Measurements from ENCODE around the gene MELK. TPM values are rescaled to one million over a fixed set of nuclear protein-coding genes. Genes with fewer than 3 reads are reported as not detected.

Gene MELK
- total and polyA plus RNA-seq, 2 of the 4 experiments (the other 2 are of a cell fraction), result 20.8 to 27.4 TPM

DNA sequence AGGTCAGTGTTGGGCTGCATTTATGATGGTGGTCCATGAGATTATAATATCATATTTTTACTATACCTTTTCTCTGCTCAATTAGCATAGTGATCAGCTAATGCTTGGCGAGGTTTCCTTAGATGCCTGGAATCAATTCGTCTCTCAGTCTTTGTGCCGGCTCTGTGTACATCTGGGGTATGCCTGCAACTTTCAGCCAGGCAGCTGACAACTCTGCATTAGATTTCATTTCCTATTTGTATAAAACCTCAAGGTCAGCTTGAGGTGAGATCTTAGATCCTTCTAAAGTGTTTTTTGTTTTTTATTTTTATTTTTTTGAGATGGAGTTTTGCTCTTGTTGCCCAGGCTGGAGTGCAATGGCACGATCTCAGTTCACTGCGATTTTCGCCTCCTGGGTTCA, 86.8 kb downstream of the MELK start:
- no peak overlapping the region for H3K9ac ChIP-seq (ENCODE audit: low read depth, low read length)
- ATAC-seq (ENCODE audit: low read depth) (no peak), DNase-seq (no peak)
- H4K5ac ChIP-seq (ENCODE audit: low read depth, low read length), result no peak overlapping the region
- no peak overlapping the region for H3K23ac ChIP-seq (ENCODE audit: low read depth, low read length)
- no peaks in the 10 kb centered on the region for H3K27me3 ChIP-seq (ENCODE audit: control insufficient read depth, insufficient read depth, low read length)
- no peak for TF ChIP-seq FOS (IDR thresholded peaks at IDR 0.05; ENCODE audit: low read depth, low read length)
- no peak for TF ChIP-seq SMC3 (IDR thresholded peaks at IDR 0.05; ENCODE audit: low read depth, low read length)
- TF ChIP-seq ELK1 (IDR thresholded peaks at IDR 0.05; ENCODE audit: borderline replicate concordance, low read depth, low read length), result no peak
- TF ChIP-seq RCOR1 (IDR thresholded peaks at IDR 0.05; ENCODE audit: insufficient replicate concordance, low read length), result no peak
- no peak for TF ChIP-seq MXI1 (IDR thresholded peaks at IDR 0.05; ENCODE audit: borderline replicate concordance, low read depth, low read length)
- TF ChIP-seq BHLHE40 (IDR thresholded peaks at IDR 0.05; ENCODE audit: low read depth, low read length), result no peak
- TF ChIP-seq RAD21 (IDR thresholded peaks at IDR 0.05; ENCODE audit: low read length), result no peak
- TF ChIP-seq RFX5 (IDR thresholded peaks at IDR 0.05; ENCODE audit: low read depth, low read length), result no peak
- no peak for TF ChIP-seq CTCF (conservative IDR thresholded peaks at IDR 0.05; ENCODE audit: low read depth, low read length)
- no peak for TF ChIP-seq CHD1 (IDR thresholded peaks at IDR 0.05; ENCODE audit: low read depth, low read length)
- TF ChIP-seq POLR2A (IDR thresholded peaks at IDR 0.05; ENCODE audit: low read depth, low read length), result no peak
- TF ChIP-seq MAFK (IDR thresholded peaks at IDR 0.05; ENCODE audit: low read depth, low read length), result no peak
- TF ChIP-seq NFE2L2 (IDR thresholded peaks at IDR 0.05; ENCODE audit: low read depth, low read length), result no peak
- TF ChIP-seq, protein P1, sequence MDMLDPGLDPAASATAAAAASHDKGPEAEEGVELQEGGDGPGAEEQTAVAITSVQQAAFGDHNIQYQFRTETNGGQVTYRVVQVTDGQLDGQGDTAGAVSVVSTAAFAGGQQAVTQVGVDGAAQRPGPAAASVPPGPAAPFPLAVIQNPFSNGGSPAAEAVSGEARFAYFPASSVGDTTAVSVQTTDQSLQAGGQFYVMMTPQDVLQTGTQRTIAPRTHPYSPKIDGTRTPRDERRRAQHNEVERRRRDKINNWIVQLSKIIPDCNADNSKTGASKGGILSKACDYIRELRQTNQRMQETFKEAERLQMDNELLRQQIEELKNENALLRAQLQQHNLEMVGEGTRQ (IDR thresholded peaks at IDR 0.05; ENCODE audit: low read depth, low read length), result no peak
- H2BK5ac ChIP-seq (ENCODE audit: low read depth, low read length, poor library complexity, severe bottlenecking), result no peak overlapping the region
- POLR2A ChIA-PET (ENCODE audit: unreplicated experiment), result no interaction called here
- no peak overlapping the region for H2AK5ac ChIP-seq (ENCODE audit: low read depth, low read length)
- H3K79me1 ChIP-seq (ENCODE audit: low read depth in 1 of 2, low read length in 2 of 2), result peaks cover 4 to 5% of the 10 kb centered on the region in 2 experiments; a peak in 2 of 4 replicates
- no peak overlapping the region for H2AK9ac ChIP-seq (replicated peaks; ENCODE audit: low read depth, low read length, poor library complexity)
- no peak overlapping the region for H2BK120ac ChIP-seq (ENCODE audit: low read depth, low read length)
- H2AFZ ChIP-seq (replicated peaks; ENCODE audit: low read length, poor library complexity), result no peak overlapping the region
- no peak overlapping the region for H3K4ac ChIP-seq (ENCODE audit: low read depth, low read length)
- in situ Hi-C loops (cut with MboI; ENCODE audit: low sequenced_read_pairs), result no loop called here
- H3K9me1 ChIP-seq (ENCODE audit: insufficient read depth, low read length), result no peaks in the 10 kb centered on the region
- H4K91ac ChIP-seq (ENCODE audit: insufficient read depth, low read depth, low read length), result no peak overlapping the region
- dilution Hi-C loops (cut with HindIII; ENCODE audit: low sequenced_read_pairs, unreplicated experiment), result no loop called here
- peaks cover 3% of the 10 kb centered on the region for H3K36me3 ChIP-seq (ENCODE audit: control insufficient read depth, insufficient read depth, low read length)
- 80% methylated on average over 1 of the region's 6 CpGs; no CpG with 5 or more reads in 1 of the 2 experiments for WGBS, 2 experiments (ENCODE audit: extremely low coverage in 2 of 2, insufficient read length in 1 of 2)
- H3K9me3 ChIP-seq (ENCODE audit: control insufficient read depth, insufficient read depth, low read length), result no peaks in the 10 kb centered on the region
- no TSS peak for BruUV-seq (replicated peaks)
- no peak overlapping the region for H2BK20ac ChIP-seq (ENCODE audit: low read depth, low read length)
- H4K20me1 ChIP-seq (ENCODE audit: insufficient read depth, low read length), result no peaks in the 10 kb centered on the region
- H3K18ac ChIP-seq (ENCODE audit: low read depth, low read length), result no peak overlapping the region
- no peak overlapping the region for H3K4me3 ChIP-seq (ENCODE audit: insufficient read depth, low read depth, low read length)
- no peak overlapping the region for H3K14ac ChIP-seq (replicated peaks; ENCODE audit: low read depth, low read length)
- H3K4me2 ChIP-seq (ENCODE audit: low read depth, low read length), result no peak overlapping the region
- intact Hi-C loops (cut with micrococcal nuclease), result no loop called here
- no peak overlapping the region for H3K27ac ChIP-seq (ENCODE audit: insufficient read depth, low read length)
- no peak overlapping the region for H3K56ac ChIP-seq (ENCODE audit: extremely low read depth, insufficient read depth, low read length)
- no peak overlapping the region for H2BK15ac ChIP-seq (ENCODE audit: low read depth, low read length)
- H3K4me1 ChIP-seq (ENCODE audit: control insufficient read depth, insufficient read depth, low read length), result no peaks in the 10 kb centered on the region
- no peak overlapping the region for H4K8ac ChIP-seq (ENCODE audit: low read depth in 2 of 2, low read length in 2 of 2)
- CTCF ChIA-PET, result no interaction called here
